Brain pericyte (primary cell): ENCODE data around the gene CEP104.

Experiments used
- DNase-seq: peaks from one replicate; pipeline ENCODE4 v3.0.0-alpha.2; 2012; ENCODE audit warnings: low read depth, low spot score

Gene CEP104

GRCh38 chr1:3778590-3779264 lies 78.3 kb downstream of the CEP104 start:
- no peak for DNase-seq

DNA sequence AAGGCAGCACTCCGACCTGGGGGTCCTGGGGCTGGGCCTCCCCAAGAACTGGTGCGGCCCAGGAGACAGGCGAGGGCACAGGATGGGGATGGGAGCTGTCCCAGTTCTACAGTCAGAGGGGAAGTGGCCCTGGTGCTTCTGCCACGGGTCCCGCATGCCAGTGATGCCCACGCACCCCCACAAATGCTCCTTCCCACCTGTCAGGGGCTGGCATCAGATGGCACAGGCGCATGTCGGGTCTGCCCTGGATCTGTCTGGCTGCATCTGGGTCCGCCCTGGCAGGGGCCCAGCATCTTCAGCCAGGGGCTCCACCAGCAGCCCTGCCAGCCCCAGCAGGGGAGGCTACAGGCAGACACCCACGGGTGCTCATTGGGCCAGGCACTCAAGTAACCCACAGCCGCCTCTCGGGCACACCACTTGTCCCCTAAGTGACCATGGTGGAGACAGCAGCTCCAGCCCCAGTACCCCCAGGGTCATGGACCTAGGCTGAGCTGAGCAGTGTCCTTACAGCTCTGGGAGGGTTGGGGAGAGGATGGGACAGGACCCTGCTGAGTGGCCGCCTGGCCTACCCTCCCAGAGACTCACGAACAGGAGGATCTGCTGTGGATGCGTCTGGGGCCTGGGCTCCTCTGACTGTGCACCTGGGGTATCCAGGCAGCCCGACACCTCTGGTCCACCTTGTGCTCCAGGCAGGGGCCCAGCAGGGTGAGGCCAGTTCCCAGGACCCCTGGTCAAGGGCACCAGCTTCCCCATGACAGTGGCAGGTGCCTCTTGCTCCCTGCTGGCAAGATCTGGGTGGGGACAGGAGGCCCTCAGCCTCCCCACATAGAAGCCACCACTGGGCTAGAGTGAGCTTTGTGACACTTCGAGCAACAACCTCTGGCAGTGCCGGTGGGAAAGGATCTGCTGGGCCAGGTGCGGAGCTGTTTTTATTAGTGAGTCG lies 79.1 kb downstream of the CEP104 start:
- DNase-seq, result no peak

DNA sequence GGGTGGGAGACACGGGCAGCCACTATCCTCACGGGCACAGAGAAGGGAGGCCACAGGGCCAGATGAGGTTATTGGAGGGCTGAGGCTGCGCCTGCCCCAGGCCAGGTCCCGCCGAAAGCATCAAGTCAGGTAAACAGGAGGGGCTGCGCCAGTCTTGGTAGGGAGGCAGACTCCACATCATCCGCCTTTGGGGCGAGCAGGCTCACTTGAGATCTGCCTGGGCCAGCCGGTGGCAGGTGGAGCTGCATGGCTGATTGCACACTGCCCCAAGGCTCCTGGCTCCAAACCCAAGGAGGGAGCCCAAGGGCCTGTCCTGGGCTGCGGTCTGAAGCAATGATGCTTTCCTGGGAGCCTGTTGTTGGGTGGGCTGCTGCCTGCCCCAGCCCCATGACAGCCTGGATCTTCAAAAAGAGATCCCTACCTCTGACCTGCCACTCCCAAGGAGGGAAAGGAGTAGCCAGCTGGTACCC lies 79.9 kb downstream of the CEP104 start:
- DNase-seq, result no peak

- no peak for DNase-seq
Observed at GRCh38 chr1:3776231-3776961, 80.6 kb downstream of the CEP104 start.

DNA sequence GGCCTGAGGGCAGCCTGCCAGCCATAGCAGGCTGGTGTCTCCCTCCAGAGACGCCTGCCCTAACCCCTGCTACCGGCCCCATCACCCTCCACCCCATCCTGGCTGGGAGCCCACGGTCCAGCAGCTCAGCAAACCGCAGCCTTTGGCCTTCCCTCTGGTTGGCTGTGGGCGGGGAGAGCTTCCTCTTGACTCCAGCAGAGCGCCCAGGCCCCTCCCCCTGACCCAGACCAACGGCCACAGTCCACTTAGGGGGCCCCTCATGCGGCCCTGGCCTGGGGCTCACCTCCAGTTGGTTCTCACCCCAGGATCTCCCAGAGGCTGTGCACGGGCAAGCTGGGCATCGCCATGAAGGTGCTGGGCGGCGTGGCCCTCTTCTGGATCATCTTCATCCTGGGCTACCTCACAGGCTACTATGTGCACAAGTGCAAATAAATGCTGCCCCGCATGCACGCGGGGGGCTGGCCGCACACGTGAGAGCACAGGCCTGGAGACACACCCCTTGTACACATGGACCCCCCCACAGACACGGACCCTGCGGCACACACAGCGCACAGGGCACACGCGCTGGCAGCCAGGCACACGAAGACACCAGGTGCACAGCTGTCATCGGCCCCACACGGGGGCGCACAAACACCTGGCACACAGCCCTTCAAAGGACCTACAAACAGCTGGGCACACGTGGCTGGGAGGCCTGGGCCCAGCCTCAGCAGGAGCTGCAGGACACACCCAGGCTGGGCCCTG lies 81.4 kb downstream of the CEP104 start:
- no peak for DNase-seq

- DNase-seq, result no peak
Observed at GRCh38 chr1:3774946-3775489, 82.0 kb downstream of the CEP104 start.

DNA sequence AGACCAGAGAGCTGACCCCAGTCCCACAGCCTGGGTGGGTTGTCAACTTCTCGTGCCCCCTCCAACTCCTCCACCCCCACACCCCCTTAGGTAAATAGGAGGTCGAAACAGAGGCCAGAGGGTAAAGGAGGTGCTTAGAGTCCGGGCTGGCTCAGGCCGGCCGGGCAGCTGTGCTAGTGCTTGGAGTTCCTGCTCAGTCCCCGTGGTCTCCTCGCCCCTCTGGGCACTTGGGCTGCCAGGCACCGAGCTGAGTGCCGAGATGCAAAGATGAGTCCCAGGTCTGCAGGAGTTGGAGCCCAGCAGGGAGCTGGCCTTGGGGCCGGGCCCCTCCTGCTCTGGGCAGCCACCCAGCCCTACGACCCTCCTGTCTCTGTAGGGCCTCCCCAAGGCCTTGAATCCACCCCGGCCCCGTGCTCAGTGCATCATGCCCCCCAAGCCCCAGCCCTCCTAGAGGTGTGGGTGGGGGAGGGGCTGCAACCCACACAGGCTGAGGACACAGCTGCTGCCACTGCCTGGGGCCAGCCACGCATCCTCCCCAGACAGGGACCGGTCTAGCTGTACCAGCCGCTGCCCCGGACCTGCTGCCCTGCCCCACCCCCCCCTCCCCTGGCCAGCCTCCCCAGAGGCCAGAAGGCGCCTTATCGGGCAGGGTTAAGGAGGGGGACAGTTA lies 82.6 kb downstream of the CEP104 start:
- DNase-seq, result no peak

GRCh38 chr1:3773572-3774275 lies 83.3 kb downstream of the CEP104 start:
- no peak for DNase-seq

DNA sequence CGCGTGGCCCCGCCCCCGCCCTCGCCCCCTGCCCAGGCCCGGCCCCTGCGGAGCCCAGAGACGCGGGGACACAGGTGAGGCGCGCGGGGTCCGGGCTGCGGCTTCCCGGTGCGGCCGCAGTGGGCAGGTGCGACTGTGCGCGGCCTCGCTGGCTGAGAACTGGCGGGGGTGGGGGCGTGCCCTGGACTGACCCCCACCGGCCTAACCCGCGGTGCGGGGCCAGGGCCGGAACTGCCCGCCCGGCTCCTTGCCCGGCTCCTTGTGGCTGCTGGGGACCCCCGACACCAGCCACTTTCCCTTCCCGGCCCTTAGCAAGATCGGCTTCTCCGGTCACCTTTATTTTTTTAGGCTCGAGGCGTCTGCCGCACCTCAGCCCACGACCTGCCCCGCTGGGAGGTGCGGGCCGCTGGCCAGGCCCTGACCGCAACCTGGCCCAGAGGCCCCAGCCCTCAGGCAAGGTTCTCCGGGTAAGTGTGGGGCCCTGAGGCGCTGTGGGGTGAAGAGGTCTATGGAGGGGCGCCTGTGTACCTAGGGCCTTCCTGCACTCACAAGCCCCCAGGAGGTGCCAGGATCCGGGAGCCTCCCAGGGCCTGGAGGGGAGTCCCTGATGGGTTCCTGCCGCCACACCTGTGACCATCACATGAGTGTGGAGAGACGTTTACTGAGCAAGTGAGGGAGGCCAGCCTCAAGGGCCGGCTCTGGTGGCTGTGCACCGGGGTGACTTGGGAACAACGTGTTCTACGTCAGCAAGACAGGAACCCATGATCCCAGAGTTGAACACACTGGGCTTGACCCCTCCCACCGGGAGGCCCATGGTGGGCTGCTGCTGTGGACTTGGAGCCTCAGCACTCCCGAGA lies 84.1 kb downstream of the CEP104 start, which contains the start of gene SMIM1:
SMIM1 (plus strand) TSS at position 35 of the 857 bp plus-strand sequence. CDS start 2,625 bp downstream, outside the sequence.
- no peak for DNase-seq

GRCh38 chr1:3772027-3772714 lies 84.8 kb downstream of the CEP104 start:
- no peak for DNase-seq

GRCh38 chr1:3771108-3772026 lies 85.6 kb downstream of the CEP104 start:
- DNase-seq, result no peak

DNA sequence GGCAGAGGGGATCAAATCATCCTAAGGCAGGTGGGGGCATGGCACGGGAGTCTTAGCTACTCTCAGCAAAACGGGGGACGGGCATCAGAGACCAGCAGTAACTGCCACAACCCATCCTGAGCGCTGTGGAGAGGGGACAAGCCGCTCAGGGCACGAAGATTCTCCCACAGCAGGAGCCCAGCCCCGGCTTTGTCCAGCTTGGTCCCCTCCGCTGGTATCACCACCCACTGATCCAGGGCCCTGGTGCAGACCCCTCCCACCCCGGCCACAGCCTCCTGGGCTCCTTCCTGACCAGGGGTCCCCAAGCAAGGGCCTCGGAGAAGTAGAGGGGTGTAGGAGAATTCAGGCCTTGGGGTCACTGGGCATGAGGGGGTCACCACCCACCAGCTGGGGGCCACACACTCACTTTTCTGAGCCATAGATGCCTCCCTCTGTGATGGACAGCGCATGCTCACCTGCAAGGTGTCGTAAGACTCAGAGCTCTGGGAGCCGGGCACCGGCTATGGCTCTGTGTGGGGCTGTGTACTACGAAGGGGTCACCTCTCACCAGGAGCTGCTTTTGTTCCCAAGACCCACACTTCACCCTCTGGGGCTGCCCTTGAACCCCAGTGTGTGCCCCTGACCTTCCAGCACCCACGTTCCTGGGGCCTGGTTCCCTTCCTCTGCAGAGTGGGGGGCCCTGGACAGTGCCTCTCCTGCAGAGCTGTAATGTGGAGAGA lies 86.8 kb downstream of the CEP104 start:
- no peak for DNase-seq

GRCh38 chr1:3768811-3769390 lies 88.1 kb downstream of the CEP104 start:
- no peak for DNase-seq

- no peak for DNase-seq
Observed at GRCh38 chr1:3767328-3767925, 89.6 kb downstream of the CEP104 start.

DNA sequence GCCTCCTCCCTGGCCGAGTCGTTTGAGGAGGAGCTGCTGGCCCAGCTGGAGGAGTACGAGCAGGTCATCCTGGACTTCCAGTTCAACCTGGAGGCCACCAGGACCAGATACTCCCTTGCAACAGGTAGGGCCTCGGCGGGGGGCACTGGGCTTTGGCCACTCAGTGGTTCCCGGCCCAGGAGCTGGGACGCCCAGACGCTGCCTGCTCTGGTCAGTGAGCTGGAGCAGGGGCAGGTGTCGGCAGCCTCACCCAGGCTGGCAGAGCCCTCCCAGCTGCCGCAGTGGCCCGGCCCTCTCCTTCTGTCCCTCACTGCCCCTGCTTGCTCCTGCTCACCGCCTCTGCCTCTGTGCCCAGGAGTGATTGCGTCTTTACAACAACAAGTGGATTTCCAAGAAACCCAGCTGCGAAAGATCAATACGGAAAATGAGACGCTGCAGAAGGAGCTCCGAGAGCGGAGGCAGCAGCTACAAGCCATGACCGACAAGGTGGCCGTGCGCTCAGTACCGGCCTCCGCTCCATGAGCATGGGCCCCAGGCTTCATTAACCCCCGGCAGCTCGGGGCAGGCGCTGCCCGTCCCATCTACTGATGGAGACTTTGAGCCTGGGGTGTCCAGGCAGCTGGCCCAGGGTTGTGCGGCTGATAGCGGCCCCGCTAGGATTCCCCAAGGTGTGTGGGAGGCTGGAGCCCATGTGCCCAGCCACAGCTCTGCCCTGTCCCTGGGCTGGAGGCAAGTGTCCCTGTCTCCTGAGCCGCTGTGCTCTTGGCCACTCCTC lies 93.5 kb downstream of the CEP104 start:
- no peak for DNase-seq
